ENCODE results near the gene USP3.
A peak's percentile ranks its signal among the peaks of the same experiment; 100 is the strongest.

USP3 gene

GRCh38 chr15:63545520-63545919 lies 41.1 kb downstream of the USP3 start:
- no peak for DNase-seq

DNA sequence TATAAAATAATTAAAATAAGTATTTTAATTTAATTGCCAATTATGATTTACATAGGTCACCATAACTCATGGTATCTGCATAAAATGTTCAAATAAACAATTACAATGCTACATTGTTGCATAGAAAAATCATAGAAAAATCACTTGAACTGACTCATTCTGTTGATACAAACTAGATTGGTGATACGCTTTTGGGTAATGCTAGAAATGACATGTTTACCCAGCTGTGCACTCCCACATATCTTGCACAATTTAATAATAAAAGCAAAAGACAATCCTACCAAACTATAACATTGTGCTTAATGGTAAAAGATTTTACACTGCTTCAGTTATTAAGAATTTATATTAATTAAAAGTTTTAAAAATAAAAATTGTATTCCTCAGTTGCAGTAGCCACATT lies 47.0 kb downstream of the USP3 start:
- no peak for DNase-seq

DNA sequence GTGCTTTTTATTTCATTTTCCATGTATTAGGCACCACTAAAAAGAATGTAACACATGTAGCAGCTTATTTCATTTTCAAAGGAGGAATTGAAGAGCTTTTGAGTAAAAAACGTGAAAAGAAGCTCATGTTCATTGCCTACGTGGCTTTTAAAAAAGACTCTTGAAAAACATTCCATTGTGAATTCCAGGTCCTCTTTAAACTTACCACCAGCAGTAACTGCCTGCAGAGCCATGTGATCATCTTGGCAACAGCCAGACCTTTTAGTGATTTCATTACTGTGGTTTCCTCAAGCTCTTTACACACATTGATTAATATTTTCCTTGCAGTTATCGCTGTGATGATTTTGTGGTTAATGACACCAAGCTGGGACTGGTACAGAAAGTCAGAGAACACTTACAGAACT lies 49.0 kb downstream of the USP3 start:
- DNase-seq, result peak in 1 of 5 experiments; percentile 23

DNA sequence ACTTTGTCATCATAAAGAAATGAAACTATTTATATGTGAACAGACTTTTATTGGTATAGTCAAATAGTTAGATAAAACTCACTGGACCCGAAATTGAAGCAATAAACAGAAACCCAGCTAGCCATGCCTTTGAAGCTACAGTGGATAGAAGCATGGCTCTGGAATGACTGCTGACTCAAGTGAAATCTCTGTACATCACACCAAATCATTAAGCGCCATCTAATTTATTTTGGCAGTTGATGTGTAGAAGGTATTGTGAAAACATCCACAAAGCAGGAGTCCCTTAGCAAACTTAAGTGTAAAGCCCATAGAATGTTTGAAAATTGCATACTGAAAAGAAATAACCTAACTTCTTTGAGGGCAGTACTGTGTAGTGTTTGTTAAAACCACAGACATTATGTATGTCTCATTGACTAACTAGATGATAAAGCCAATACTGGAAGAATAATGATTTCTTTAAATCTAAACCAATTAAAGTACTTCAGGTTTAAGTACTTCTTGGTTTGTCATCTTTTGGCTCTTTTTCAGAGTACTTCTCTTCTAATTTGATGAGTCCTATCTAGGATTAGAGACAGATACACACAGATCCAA lies 50.0 kb downstream of the USP3 start:
- no peak for DNase-seq

GRCh38 chr15:63555507-63555906 lies 51.1 kb downstream of the USP3 start:
- no peak for DNase-seq

DNA sequence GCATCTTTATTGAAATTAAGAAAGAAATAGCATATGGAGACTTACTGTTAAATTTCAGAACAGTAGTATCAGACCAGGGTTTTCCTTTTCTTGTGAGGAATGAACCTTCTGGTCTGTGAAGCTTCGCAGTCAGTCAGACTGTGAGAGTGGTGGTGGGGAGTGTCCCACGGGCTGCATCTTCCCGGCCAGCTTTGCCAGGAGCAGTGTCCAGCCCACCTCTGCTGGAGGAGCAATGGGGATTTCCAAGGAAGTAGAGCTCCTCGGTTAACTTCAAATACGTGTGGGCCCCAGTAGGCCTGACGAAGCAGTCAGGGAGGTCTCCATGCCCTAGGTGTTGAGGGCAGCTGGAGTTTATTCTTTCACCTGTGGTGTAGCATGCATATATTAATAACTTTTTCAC lies 51.9 kb downstream of the USP3 start:
- no peak for DNase-seq

DNA sequence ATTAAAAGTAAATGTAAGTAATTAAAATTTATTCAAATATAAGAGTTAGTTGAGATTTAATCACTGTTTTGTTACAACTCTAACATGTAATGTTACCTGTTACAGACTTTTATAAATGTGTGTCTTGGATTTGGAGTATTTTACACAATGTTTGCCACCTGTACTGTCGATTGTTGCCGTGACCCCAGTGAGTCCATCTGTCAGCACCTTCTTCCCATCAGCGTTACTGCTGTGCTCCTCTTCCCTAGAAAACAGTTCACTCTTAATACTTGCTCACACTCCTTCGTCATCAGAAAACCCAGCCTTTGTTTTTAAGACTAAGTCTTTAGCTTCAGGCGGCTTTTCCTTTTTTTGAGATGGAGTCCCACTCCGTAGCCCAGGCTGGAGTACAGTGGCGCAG lies 52.3 kb downstream of the USP3 start:
- no peak for DNase-seq

DNA sequence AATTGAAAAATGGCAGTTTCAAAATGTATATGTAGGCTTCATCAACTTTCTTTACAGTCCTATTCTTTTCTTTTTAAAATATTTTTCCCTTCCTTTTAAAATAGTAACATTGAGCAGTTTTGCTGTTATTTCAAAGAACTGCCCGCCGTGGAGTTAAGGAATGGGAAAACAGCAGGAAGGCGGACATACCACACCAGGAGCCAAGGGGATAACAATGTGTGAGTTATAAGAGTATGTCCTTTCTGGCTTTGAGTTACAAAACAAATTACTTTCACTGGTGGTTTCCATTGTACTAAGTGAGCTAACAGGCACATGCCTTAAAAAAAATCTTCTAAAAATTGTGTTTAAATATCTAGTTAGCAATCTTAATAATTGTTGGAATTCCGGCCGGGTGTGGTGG lies 55.4 kb downstream of the USP3 start:
- no peak for DNase-seq

- peak in 2 of 5 experiments; percentile 49 to 69 for DNase-seq
Observed at GRCh38 chr15:63560741-63561448, 56.5 kb downstream of the USP3 start.

DNA sequence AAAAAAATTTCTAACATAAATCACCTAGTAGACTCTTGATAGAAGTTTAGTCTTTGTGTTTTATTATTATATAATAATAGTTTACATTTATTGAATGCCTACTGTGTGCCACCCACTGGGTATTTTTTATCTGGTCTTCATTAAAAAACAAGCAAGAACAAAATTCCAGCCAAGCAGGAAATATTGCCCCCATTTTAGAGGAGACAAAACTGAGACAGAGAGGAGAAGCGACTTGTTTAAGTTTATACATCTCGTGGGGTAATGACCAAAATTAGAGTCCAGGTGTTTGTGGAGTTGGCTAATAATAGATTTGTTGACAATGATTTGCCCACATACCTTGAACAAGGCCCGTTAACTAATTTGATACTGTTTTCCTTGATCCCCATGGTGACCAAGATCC lies 59.7 kb downstream of the USP3 start:
- DNase-seq, result no peak

DNA sequence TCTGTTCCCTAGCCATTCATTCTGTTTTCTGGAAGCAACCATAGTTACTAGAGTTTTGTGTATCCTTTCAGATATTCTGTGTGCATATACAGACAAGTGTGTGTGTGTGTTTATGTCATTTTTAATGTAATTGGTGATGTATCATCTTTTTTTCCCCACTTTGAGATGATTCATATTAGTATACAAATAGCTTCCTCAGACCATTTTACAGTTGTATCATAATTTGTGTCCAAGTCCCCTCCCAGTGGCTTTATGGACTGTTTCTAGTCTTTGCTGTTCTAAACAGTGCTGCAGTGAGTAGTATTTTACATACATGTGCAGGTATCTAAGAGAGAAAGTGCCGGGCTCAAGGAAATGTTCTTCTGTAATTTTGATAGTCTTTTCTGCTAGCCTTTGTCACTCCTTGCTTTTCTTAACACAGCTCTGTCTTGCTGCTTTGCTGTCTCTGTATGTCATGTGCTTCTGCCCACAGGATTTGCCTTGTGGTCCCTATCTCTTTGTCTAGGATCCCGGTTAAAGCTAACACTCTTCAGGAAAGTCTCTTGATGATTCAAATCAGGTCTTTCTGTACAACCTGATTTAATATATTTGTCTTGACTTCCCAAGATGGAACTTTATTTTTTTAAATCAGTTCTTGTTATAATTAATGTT lies 61.3 kb downstream of the USP3 start:
- DNase-seq, result no peak

DNA sequence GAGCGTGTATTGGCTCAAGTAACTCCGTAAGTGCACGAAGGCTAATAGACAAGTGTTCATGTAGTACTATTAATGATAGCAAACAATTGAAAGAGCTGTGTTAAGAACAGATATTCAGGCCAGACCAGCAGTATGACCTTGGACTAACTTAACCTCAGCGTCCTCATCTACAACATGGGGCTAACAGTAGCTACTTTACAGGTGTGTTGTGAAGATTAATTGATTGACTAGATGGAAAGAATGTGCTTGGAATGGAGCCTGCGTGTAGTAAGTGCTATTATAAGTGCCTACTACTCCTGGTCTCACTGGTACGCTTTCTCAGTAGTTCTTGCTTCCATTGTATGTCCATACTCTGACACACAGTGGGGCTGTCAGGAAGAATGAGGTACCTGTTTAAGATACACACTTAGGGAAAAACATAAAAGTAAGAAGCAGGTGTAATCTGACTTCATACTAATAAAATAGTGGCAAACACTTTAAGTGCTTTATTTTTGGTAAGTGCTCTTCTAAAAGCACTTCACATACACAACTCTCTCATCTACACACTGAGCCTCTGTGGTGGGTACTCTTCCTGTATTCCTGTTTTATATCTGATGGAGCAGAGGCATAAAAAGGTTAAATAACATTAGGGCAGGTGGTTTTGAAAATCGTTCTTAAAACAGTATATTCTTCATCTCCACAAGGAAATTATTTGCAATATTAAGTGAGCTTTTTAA lies 68.5 kb downstream of the USP3 start:
- no peak for DNase-seq

- no peak for DNase-seq
Observed at GRCh38 chr15:63573533-63573932, 69.1 kb downstream of the USP3 start.

DNA sequence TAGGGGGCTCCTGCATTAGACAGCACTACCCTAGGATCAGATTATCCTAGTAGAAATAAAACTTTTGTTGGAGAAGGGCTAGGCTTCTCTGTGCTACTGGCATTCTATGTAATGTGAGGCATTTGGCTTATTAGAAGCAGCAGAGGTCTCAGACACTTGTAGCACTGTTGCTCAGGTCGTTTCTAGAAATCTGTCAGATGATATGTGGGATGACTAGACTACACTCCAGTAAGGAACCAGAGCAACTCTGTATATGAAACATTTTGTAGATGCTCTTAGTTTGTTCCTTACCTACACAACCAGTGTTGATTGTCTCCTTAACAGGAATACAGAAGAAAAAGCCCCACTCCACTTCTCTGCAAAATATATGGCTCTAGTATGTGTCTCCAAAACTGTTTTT lies 70.9 kb downstream of the USP3 start:
- DNase-seq, result peak in 1 of 5 experiments; percentile 40

GRCh38 chr15:63576441-63576840 lies 72.0 kb downstream of the USP3 start:
- DNase-seq, result no peak

GRCh38 chr15:63582179-63582578 lies 77.8 kb downstream of the USP3 start:
- DNase-seq, result no peak

DNA sequence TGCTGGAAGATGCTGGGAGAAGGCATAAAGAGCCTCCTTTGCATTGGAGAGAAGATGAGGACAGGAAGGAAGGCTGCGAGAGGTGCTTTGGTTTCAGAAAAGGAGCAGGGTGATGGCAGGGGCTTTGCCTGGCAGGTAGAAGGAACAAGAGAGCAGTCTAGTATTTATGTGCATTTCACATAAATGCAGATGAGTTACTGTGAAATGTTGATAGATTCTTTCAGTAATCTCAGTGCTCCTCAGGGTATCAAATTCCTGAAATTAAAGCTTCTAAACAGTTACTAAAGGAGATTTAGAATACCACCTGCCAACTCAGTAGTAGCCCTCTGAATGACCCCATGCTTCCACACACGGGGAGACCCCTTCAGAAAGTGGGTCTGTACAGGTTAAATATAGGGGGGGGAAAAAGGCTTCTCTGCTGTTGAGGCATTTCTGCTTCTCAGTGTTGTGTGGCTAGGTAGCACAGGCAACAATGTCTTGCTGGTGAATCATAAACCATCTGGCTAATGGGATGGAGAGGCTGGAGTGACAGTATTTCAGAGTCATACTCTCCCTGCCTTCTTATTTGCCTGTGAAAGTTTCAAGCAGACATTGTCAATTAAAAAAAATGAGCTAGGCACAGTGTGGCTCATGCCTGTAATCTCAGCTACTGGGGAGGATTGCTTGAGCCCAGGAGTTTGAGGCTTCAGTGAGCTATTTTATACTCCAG lies 78.5 kb downstream of the USP3 start:
- DNase-seq, result no peak

DNA sequence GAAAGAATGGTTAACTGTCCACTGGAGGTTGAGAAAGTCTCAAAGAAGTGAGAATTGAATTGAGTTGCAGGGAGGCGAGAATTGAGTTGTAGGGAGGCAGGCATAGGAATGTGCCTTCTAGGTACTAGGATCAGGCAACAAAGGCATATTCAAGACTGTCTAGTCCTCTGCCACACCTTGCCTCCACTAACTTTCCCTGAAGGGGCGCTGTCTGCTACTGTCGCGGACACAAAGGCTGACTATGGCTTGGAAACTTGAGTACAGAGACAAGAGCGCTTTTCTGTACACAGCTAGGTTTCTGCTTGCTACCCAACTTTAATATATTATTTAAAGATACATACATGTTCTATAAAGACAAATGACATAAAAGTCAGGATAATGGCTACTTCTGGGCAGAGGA lies 82.4 kb downstream of the USP3 start:
- no peak for DNase-seq

- no peak for DNase-seq
Observed at GRCh38 chr15:63587527-63587926, 83.1 kb downstream of the USP3 start.

DNA sequence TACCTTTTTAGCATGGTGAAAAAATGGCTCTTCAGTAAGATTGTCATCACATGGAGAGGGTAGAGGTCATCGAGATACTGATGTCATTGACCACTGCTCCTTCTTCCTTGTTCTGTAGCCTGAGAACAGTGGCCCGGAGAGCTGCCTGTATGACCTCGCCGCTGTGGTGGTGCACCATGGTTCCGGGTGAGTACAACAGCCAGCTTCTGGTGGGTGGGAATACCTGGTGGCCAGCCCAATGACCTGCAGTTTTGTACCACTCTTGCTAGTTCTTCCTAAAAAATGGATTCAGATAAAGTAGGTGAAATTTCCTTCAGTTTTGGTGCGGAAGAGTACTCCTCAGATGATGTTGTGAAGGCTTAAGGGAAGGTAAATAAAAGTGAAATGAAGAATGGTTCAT lies 84.4 kb downstream of the USP3 start:
- no peak for DNase-seq

- DNase-seq, result no peak
Observed at GRCh38 chr15:63593705-63594671, 89.6 kb downstream of the USP3 start.

GRCh38 chr15:63595065-63595464 lies 90.7 kb downstream of the USP3 start:
- no peak for DNase-seq

Data from T-helper 2 cell (primary cell).